Umbilical cord (tissue), 2 donors: ENCODE results near the gene DGCR2. TPM values are rescaled to one million over a fixed set of nuclear protein-coding genes. Genes with fewer than 3 reads are reported as not detected.
"Not testable (repeated sequence)": the region's sequence is repeated elsewhere in the genome, so short reads cannot be mapped to it uniquely, and the experiment has no call there.

Experiments used
- DNase-seq: peaks from one replicate; pipeline ENCODE4 v3.0.0-alpha.2; 2015; ENCODE audit warnings: low spot score
- total RNA-seq: library from RNA; depleted of rRNA; stranded (reverse); fragments of >200 nt; gene quantifications from one replicate; pipeline ENCODE4 v1.2.3, GENCODE V29; 2014; ENCODE audit warnings: low replicate concordance; ENCODE audit not compliant: insufficient read depth

DGCR2 gene
- total RNA-seq, 1 donor from 2014 or later: 47.4 TPM

DNA sequence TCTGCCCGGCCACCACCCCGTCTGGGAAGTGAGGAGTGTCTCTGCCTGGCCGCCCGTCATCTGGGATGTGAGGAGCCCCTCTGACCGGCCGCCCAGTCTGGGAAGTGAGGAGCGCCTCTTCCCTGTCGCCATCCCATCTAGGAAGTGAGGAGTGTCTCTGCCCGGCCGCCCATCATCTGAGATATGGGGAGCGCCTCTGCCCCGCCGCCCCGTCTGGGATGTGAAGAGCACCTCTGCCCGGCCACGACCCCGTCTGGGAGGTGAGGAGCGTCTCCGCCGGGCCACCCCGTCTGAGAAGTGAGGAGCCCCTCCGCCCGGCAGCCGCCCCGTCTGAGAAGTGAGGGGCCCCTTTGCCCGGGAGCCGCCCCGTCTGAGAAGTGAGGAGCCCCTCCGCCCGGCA, 38.1 kb downstream of the DGCR2 start:
- DNase-seq: not testable (repeated sequence)

DNA sequence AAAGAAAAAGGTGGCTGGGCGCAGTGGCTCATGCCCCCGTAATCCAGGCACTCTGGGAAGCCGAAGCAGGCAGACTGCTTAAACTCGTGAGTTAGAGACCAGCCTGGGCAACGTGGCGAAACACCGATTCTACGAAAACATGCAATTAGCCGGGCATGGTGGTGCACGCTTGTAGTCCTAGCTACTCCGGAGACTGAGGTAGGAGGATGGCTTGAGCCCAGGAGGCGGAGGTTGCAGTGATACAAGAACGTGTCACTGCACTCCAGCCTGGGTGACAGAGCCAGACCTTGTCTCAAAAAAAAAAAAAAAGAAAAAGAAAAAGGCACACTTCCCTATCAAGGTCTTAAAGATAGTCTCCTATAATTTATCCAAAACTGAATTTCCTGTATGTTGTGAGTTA, 39.4 kb downstream of the DGCR2 start:
- no peak for DNase-seq

DNA sequence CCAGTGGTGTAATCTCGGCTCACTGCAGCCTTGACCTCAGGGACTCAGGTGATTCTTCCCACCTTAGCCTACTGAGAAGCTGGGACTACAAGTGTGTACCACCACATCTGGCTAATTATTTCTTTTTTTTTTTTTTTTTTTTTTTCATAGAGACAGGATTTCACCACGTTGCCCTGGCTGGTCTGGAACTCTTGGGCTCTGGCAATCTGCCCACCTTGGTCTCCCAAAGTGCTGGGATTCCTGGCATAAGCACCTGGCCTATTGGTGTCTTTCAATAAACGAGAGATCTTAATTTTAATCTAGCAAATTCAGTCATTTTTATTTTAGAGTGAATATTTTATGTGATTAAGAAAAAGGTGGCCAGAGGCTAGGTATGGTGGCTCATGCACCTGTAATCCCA, 40.1 kb downstream of the DGCR2 start:
- DNase-seq: no peak

DNA sequence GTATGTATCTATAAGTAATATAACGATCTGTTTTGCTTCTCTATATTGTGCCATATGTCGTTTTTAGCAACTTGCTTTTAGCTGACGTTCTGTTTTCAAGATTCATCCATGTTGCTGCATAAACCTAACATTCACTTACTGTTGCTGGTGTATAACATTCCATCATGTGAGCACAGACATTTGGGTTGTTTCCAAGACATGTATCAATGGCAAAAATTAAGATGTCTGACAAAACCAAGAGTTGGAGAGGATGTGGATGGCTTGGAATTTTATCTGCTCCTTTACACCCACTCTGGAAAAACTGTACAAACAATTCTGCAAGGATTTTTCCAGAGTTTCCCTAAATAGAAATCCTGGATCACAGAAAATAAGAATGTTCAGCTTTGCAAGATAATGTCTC, 40.9 kb downstream of the DGCR2 start:
- DNase-seq: no peak

DNA sequence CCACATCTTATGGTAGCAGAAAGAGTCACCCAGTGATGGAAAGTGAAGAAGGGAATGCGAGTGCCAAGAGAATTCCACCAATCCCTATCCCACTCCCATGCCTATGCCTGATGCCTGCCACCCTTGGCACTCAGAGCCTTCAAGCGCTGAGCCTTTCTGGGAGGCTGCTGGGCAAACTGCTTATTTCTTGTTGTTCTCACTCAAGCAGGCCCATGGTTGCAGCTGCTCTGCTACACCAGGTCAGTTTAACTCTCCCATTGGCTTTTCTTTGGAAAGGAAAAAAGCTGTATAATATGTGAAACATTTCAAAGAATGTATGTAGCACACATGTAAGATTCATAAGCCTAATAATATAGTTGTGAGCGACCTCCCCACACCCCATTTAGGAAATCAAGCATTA, 41.4 kb downstream of the DGCR2 start:
- no peak for DNase-seq

DNA sequence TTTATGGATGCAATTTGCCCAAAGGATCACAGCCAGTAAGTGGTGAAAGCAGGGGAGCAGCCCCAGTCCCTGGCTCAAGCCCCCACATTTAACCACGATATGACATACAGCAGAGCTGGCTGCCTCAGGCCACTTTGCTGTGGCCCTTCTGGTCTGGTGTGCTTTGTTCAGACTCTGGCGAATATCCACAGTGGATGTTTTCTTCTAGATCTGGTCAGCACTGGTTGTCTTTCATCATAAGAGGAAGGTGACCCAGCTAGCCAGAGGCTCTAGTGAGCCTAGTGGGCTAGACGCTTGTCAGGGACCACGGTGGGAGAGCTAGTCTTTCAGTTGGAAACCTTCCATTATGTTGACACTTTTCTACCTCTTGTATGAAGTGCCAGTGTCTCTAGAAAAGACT, 42.5 kb downstream of the DGCR2 start:
- DNase-seq: no peak

DNA sequence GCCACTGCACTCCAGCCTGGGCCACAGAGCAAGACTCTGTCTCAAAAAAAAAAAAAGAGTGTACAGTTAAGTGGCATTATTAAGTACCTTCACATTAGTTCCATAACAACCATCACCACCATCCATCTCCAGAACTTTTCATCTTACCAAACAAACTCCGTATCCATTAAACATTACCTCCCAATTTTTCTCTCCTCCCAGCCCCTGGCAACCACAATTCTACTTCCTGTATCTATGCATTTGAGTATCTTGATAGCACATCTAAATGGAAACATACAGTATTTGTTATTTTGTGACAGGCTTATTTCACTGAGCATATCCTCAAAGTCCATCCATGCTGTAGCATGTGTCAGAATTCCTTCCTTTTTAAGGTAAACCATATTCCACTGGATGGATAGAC, 46.8 kb downstream of the DGCR2 start:
- no peak for DNase-seq

DNA sequence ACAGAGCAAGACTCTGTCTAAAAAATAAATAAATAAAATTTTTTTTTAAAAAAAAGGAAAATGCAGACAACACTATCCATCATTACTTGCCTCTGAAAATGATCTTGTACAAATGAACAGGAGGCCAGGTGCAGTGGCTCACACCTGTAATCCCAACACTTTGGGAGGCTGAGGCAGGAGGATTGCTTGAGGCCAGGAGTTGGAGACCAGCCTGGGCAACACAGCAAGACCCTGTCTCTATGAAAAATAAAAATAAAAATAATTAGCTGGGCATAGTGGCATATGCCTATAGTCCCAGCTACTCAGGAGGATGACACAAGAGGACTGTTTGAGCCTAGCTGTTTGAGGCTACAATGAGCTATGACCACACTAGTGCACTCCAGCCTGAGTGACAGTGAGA, 49.4 kb downstream of the DGCR2 start:
- not testable (repeated sequence) for DNase-seq

DNA sequence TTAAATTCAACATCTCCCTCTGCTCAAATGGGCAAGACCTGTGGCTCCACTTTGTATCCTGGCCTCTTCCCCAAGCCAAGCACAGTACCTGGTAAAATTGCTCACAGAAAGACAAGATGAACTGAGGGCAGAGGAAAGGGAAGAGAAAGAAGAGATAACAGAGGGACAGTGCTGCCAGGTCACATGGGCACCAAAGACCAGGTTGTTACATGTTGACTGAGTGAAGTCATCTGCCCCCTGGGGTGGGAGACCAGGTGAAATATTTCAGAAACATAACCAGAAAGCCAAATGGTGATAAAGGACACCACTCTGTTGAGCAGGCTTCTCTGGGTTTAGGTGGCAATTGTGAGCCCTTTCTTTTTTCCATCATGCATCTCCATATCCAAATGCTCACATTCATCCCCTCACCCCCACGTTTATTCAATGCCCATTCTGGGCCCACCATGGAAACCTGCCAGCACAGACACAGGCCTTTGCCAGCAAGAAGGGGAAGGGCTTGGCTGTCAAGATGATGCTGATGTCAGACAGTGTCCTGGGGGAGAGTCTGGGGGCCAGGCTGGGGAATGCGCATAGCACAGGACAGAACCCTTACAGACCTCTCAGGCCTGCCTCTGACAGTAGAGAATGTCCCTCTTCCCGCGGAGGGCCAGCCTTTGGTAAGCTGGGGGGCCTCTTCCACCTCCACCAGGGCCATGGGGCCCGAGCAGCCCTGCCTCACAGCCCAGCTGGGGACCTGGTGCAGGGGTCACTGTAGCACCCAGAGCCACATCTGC, 51.6 kb downstream of the DGCR2 start:
- DNase-seq: no peak

DNA sequence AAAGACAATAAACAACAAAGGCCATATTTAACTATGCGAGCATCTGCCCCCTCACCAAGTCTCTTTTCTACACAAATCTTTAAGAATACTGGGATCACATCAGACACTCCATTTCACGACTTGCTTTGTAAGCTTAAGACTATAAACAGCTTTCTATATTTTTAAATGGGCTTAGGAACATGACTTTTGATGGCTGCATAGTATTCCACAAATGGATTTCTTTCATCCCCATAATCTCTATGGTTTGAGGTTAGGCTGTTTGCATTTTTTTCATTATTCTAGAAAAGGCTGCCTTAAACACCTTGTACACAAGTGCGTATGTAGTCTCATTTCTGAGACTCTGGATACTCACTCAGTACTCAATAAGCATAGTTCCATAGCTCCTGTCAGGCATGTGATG, 52.8 kb downstream of the DGCR2 start:
- no peak for DNase-seq

DNA sequence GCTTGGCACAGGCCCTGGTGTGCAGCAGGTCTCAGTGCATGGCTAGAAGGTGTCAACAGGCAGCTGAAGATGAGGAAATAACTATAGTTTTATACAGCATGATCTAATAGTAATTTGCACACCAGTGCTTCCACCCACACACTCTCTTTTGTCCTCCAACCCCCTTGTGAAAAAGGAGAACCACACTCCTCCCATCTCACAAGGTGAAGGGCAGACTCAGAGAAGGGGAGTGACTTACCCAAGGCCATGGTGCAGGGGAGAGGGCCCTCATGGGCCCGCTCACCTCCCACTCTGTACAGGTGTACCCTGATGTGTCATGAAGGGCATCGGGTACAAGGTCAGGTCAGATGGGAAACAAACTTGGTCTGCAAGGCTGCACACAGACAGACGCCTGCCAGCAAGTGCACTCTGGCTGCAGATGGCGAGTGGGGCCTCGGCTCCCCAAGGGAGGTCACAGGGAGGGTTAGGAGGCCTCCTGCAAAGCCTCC, 53.4 kb downstream of the DGCR2 start:
- DNase-seq: no peak

DNA sequence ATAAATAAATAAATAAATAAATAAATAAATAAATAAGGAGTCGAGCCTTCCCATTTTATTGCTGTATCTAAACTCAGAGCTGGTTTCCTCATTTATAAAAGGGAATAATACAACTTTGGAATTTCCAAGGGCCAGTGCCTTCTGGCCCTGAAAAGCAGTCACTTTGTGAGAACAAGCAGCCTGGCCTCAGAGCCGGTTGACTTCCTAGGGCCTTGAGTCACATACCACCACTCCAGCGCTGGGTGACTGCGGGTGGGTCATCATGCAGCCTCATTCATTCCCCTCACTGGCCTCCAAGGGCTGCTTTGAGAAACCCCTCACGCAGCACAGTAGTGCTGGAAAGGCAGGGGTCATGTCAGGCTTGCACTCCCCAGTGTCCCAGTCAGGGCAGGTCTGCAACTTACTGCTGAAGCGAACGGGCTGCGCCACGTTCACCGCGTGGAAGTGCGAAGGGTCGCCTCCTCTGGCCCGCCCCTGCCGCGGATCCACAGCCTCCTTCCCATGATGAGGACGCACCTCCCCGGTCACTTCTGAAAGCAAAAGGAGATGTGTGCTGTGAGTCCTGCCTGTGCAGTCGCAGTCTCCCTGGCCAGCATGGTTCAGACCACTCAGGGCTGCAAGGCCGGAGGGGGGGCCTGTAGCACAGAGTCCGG, 54.4 kb downstream of the DGCR2 start:
- no peak for DNase-seq

DNA sequence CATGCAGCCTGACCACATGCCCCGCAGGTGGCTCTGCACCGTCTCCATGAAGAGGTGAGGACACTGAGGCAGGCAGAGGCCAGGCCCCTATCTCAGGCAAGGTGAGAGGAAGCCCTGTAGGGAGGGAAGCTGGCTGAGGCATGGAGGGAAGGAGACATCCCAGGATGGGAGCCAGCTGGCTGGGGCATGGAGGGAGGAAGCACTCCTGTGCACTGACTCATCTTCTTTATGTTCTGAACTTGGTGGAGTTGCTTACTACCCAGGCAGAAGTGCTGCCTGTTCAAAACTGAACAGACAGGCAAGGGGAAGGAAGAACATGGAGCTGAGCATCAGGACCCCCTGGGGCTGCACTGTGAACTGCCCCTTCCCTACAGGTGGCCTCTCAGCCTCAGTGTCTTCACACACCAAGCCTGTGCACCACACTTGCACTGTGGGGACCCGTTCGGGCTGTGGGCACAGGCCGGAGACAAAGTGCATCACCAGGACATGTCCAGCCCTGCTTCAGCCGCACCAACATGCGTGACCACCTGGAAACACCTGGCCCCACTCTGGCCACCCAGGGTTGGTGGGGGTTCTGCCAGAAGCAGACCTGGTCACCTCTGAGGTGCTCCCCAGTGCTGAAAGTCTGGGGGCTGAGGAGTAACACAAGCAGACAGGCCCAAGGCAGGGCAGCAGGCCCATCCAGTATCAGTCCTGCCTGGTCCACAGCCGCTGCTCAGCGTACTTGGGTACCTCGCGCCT, 55.5 kb downstream of the DGCR2 start:
- peak; percentile 42 for DNase-seq

DNA sequence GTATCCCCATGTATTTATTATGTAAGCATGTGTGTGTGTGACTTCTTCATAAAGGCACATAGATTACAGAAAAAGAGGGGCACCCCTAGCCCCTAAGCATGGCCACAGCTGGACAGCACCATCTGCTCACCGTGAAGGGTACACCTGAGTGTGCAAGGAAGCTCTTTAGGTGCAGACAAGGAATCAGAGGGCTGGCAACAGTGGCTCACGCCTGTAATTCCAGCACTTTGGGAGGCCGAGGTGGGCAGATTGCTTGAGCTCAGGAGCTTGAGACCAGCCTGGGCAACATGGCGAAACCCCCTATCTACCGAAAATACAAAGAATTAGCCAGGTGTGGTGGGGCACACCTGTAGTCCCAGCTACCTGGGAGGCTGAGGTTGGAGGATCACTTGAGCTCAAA, 56.3 kb downstream of the DGCR2 start:
- DNase-seq: no peak

DNA sequence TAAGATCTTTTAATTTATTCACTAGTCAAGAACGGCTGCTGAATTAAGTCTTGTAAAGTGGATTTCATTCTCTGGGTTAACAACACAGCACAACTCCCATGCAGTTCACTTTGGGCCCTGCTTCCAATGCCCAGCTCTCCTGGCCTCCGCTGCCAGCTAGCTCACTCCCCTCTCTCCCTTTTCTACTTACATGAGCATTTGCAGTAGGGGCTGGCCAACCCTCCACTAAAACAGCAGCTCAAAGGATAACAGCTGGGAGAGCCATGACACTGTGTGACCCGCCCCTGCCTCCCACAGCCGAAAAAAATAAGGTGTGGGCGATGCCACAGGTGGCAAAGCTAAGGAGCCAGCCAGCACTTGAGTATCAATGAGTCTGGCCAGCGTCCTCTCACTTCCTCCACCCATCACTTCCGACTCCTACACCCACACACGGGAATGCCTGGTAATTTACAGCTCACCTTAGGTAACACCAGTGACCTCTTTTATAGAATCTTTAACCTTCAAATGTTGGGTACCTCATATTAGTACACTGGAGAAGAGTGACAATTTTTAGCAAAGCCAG, 56.8 kb downstream of the DGCR2 start:
- DNase-seq: no peak

DNA sequence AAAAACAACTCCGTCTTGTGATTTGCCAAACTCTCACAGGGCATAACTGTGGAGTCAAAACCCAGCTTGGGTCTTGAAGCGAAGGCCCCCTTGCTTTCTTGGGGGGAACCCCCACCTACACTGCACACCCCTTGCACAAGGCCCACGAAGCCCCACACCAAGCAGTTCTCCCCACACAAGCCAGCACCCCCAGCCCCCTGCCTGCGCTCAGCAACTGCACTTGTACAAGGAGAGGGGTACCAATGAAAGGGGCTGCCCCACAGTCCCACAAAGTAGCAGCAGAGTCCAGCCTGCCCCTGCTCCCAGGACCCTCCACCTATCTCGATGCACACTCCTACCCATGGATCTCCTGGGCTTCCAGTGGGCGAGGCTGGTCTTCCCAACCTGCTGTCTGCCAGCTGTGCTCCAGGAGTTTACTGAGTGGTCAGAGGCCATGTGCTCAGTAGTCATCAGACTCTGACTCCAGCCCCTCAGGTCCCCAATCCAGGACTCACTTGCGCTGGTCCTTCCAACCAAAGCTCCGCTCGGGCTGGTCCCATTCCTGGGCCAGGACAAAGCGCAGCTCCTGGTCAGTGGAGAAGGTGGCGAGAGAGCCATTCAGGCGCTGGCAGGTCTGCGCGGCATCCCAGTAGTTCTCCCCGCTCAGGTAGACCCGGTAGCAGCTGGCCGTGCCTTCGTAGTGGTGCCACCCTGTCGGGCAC, 57.7 kb downstream of the DGCR2 start:
- no peak for DNase-seq

DNA sequence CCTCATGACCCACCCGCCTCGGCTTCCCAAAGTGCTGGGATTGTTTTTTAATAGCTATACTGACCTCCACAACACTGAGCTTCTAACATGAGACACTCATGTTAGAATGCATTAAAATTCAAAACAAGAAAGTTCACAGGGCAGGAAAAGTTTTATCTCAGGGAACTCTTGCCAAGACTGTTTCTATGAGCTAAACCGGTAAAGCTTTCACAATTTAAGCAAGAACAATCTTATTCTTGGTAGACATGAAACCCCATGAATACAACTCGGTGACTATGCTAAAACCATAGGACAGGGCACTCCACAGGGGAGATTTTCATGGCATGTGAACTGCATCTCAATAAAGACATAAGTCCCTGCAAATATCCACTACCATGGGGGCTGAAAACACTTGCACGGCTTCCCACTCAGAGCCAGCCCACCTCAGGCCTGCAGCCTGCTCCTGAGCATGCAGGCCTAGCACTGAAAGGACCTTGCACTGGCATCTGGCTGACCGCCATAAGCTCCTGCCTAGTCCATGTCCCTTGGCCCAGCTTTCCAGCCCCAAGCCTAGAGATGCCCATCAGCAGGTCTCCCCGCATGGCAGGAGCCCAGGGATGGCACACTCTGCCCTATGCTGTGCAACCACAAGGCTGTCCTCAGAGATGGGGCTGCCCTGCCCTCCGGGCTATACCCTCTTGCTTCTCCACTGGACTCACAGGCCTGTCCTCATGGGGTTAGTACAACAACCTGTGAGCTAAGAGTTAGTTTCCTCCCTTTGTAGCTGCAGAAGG, 58.4 kb downstream of the DGCR2 start:
- no peak for DNase-seq

DNA sequence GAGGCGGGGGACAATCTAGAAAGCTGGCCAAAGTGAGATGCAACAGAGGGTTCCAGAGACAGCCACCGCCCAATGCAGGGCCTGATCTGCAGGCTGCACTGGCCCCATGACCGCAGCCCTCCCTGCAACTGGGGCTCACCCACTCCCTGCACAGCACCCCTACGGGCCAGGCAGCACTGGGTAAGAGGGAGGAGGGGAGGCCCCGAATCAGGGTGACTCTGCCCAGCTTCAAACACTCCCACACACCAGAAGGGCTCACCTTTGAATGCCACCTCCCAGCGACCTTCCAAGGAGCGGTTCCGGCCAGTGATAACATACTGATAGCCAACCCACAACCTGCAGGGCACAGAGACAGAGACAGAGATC, 59.3 kb downstream of the DGCR2 start:
- no peak for DNase-seq

DNA sequence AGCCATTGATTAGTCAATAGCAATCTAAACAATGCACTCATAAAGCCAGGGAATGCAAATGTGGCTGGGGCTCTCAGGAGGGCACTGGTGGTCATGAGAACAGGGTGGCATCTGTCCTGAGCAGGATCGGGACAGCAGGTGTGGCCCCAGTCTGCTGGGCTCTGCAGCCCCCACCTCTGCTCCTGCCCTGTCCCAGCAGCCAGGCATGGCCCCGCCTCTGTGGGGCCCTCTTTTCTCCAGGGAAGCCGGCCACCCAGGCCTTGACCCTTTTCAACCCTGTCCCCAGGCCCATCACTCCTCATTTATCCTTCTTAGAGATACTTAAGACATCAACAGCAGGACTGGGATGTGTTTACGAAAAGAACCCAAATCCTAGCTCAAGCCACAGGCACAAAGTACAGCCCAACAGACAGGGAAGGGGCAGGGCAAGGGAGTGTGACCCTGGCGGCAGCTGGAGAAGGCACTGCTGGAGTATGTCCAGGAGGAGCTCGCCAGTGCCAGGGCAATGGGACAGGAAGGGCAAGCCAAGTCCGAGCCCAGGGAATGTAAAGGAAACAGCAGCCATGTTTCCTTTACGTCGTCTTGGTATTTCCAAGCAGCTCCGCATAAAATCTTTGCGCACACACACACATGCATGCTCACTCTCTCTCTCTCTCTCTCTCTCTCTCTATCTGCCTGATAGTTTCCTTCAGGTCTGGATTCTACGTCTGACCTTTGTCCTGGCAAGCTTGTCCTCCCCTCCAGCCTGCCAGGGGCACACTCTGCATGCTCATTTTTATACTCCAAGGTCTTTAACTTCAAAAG, 59.9 kb downstream of the DGCR2 start:
- no peak for DNase-seq
